ENCODE results near the gene DCAF5.

Gene DCAF5

GRCh38 chr14:69132513-69133181, 20.3 kb downstream of the DCAF5 start:
- no peak for TF ChIP-seq CTCF (IDR thresholded peaks at IDR 0.05; ENCODE audit: extremely low read depth, missing control alignments)
- DNase-seq (ENCODE audit: low spot score): no peak

- no peak for DNase-seq (ENCODE audit: low spot score)
- TF ChIP-seq CTCF (IDR thresholded peaks at IDR 0.05; ENCODE audit: extremely low read depth, missing control alignments): no peak
Measured at GRCh38 chr14:69131176-69131575, 21.7 kb downstream of the DCAF5 start.

DNA sequence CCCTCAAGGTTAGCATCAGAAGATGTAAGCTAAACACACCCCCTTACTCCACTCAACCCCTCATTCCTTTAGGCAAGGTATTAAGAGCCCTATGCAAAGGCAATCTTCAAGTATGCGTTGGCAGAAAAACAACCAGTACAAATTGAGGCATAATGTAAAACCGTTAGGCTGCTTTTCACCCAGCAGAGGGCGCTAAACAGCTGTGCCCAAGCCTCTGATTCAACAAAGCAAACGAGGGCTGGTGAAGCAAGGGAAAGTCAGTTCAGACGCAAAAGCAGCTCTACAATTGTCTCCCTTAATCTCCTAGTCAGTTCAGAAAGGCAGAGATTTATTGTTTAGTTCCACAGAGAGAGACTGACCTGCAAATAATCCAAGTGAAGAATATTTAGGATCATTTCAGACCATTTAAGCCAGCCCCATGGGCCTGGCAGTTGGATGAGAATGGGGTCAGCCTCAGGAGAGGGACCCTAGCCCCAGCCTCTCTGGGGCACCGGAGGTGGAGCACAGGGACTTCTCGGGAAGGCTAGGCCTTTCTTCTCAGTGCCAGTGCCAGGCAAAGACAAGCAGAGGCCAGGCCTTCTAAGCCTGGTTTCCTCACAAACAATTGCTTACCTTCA, 23.5 kb downstream of the DCAF5 start:
- TF ChIP-seq CTCF (IDR thresholded peaks at IDR 0.05; ENCODE audit: extremely low read depth, missing control alignments): peak; percentile 85
- DNase-seq (ENCODE audit: low spot score): peak; percentile 71

- no peak for TF ChIP-seq CTCF (IDR thresholded peaks at IDR 0.05; ENCODE audit: extremely low read depth, missing control alignments)
- DNase-seq (ENCODE audit: low spot score): no peak
Measured at GRCh38 chr14:69118305-69118704, 34.6 kb downstream of the DCAF5 start.

GRCh38 chr14:69117020-69117767, 35.7 kb downstream of the DCAF5 start:
- DNase-seq (ENCODE audit: low spot score): no peak
- TF ChIP-seq CTCF (IDR thresholded peaks at IDR 0.05; ENCODE audit: extremely low read depth, missing control alignments): no peak

GRCh38 chr14:69115407-69116185, 37.3 kb downstream of the DCAF5 start:
- no peak for DNase-seq (ENCODE audit: low spot score)
- no peak for TF ChIP-seq CTCF (IDR thresholded peaks at IDR 0.05; ENCODE audit: extremely low read depth, missing control alignments)

All from GM20000 (cell line).